Measurements from ENCODE around the gene DPAGT1.

DPAGT1 gene

GRCh38 chr11:119101759-119102423 lies at the start of gene DPAGT1:
Gene DPAGT1 (minus strand): TSS chr11:119101853. CDS start chr11:119101655, 198 bp downstream.
- H3K4me3 ChIP-seq: peak within 1 kb of the TSS; percentile 63 to 93
- no peaks in the 10 kb centered on the region for H3K9me3 ChIP-seq
- peak within 1 kb of the TSS; percentile 83 to 93 for H3K27ac ChIP-seq
- peak; percentile 95 to 96 for DNase-seq
- no peak for TF ChIP-seq CTCF (IDR thresholded peaks at IDR 0.05)
- no peaks in the 10 kb centered on the region for H3K27me3 ChIP-seq
- intact Hi-C loops (cut with DNase I; ENCODE audit: low total_unique reads): loop anchor here (10.0 kb wide), 1 partner anchor 223 kb away; no protein-coding TSS in a partner anchor
- peaks cover 9 to 37% (median 24%) of the 10 kb centered on the region in 4 donors for H3K4me1 ChIP-seq
- peaks cover 3 to 16% (median 14%) of the 10 kb centered on the region in 3 donors for H3K36me3 ChIP-seq

DNA sequence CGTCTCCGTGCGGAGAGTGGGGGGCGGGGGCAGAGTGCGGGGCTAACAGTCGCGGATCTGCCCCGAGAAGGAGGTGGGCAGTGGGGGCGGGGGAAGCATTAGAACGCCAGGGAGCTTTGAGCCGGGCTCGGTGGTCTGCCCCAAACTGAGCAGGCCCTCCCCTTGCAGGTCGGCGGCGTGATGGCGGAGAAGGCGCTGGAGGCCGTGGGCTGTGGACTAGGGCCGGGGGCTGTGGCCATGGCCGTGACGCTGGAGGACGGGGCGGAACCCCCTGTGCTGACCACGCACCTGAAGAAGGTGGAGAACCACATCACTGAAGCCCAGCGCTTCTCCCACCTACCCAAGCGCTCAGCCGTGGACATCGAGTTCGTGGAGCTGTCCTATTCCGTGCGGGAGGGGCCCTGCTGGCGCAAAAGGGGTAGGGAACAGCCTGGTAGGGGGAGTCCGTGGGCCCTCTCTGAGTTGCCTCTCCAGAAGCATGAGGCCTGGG lies 48.2 kb upstream of the DPAGT1 start:
- H3K4me1 ChIP-seq: peaks cover 0 to 19% (median 12%) of the 10 kb centered on the region in 4 donors
- H3K4me3 ChIP-seq: peak overlapping the region; percentile 52 to 64
- H3K27me3 ChIP-seq: peaks cover 0 to 45% of the 10 kb centered on the region in 2 donors
- TF ChIP-seq CTCF (IDR thresholded peaks at IDR 0.05): no peak
- no peak for DNase-seq
- H3K9me3 ChIP-seq: no peaks in the 10 kb centered on the region
- H3K36me3 ChIP-seq: no peaks in the 10 kb centered on the region
- intact Hi-C loops (cut with DNase I; ENCODE audit: low total_unique reads): loop anchor here (10.0 kb wide), 1 partner anchor 45 kb away; no protein-coding TSS in a partner anchor
- no peak overlapping the region for H3K27ac ChIP-seq

- DNase-seq: no peak
- H3K9me3 ChIP-seq: no peaks in the 10 kb centered on the region
- no peak within 1 kb of the TSS for H3K27ac ChIP-seq
Observed at GRCh38 chr11:119149018-119149785, 47.5 kb upstream of the DPAGT1 start, which contains the start of gene ABCG4. Gene ABCG4 (plus strand): TSS chr11:119149052. CDS start chr11:119149966, 914 bp downstream.

GRCh38 chr11:119148720-119149017 lies 47.0 kb upstream of the DPAGT1 start:
- peaks cover 0 to 45% of the 10 kb centered on the region in 2 donors for H3K27me3 ChIP-seq
- no peaks in the 10 kb centered on the region for H3K36me3 ChIP-seq
- intact Hi-C loops (cut with DNase I; ENCODE audit: low total_unique reads): loop anchor here (10.0 kb wide), 1 partner anchor 46 kb away; no protein-coding TSS in a partner anchor
- no peaks in the 10 kb centered on the region for H3K9me3 ChIP-seq
- no peak for TF ChIP-seq CTCF (IDR thresholded peaks at IDR 0.05)
- DNase-seq: no peak
- H3K4me1 ChIP-seq: peaks cover 0 to 23% (median 14%) of the 10 kb centered on the region in 4 donors
- H3K27ac ChIP-seq: no peak overlapping the region
- H3K4me3 ChIP-seq: peak overlapping the region; percentile 52 to 64

More at GRCh38 chr11:119149018-119149785, 47.5 kb upstream of the DPAGT1 start, which contains the start of gene ABCG4:
- H3K27me3 ChIP-seq: peaks cover 0 to 45% of the 10 kb centered on the region in 2 donors
- no peaks in the 10 kb centered on the region for H3K36me3 ChIP-seq
- intact Hi-C loops (cut with DNase I; ENCODE audit: low total_unique reads): loop anchor here (10.0 kb wide), 1 partner anchor 46 kb away; no protein-coding TSS in a partner anchor
- peaks cover 0 to 23% (median 14%) of the 10 kb centered on the region in 4 donors for H3K4me1 ChIP-seq
- TF ChIP-seq CTCF (IDR thresholded peaks at IDR 0.05): no peak
- H3K4me3 ChIP-seq: peak within 1 kb of the TSS; percentile 52 to 64

GRCh38 chr11:119147604-119148333 lies 46.1 kb upstream of the DPAGT1 start:
- H3K9me3 ChIP-seq: no peaks in the 10 kb centered on the region
- no peaks in the 10 kb centered on the region for H3K36me3 ChIP-seq
- no peak overlapping the region for H3K4me3 ChIP-seq
- H3K4me1 ChIP-seq: peaks cover 0 to 23% (median 14%) of the 10 kb centered on the region in 4 donors
- TF ChIP-seq CTCF (IDR thresholded peaks at IDR 0.05): no peak
- no peak for DNase-seq
- H3K27me3 ChIP-seq: peaks cover 0 to 45% of the 10 kb centered on the region in 2 donors
- intact Hi-C loops (cut with DNase I; ENCODE audit: low total_unique reads): loop anchor here (10.0 kb wide), 1 partner anchor 47 kb away; no protein-coding TSS in a partner anchor
- no peak overlapping the region for H3K27ac ChIP-seq

Data from tibial artery (tissue), 4 donors.